ENCODE data around the gene HYDIN. TPM values are rescaled to one million over a fixed set of nuclear protein-coding genes. Genes with fewer than 3 reads are reported as not detected.

Gene HYDIN
- polyA plus RNA-seq, 1 donor from 2014 or later, result 2.2 TPM

DNA sequence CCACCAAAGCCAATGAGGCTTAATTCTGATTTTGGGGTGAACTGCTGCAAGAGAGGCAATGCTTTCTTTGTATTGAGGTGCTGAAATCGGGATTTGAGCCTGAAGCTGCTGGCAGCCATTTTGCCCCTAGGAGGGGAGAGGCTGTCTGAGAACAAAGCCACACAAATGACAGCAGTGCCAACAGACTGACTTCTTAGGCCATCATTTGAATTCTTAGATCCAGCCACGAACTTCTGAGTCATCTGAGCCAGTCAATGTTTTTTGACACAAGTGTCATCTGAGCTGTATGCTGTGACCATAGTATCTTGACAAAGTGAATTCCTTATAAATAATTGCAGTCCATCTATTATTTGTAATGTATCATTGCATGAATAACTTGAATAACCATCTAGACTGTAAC is 29.0 kb downstream of the HYDIN start:
- Histone ChIP-seq H3K27me3 (ENCODE audit: insufficient read depth, low read depth, low read length) (no peaks in the 10 kb centered on the region), H3K9me2 (ENCODE audit: insufficient read depth, low read length) (no peaks in the 10 kb centered on the region), H3K4me3 (ENCODE audit: low read length) (no peak overlapping the region), H2AFZ (ENCODE audit: low read depth, low read length) (no peak overlapping the region), H3K9me3 (ENCODE audit: low read length) (no peaks in the 10 kb centered on the region), H3K79me2 (replicated peaks; ENCODE audit: insufficient read depth, low read length) (no peaks in the 10 kb centered on the region), H3K9ac (ENCODE audit: low read length) (no peak overlapping the region), H3F3A (ENCODE audit: insufficient read depth, low read length, poor library complexity, severe bottlenecking) (no peaks in the 10 kb centered on the region), H4K20me1 (ENCODE audit: insufficient read depth) (no peaks in the 10 kb centered on the region), H3K27ac (ENCODE audit: low read length) (no peak overlapping the region), H3K4me2 (ENCODE audit: low read length) (no peak overlapping the region), H3K36me3 (ENCODE audit: insufficient read depth, low read length) (no peaks in the 10 kb centered on the region)
- TF ChIP-seq, protein P1, sequence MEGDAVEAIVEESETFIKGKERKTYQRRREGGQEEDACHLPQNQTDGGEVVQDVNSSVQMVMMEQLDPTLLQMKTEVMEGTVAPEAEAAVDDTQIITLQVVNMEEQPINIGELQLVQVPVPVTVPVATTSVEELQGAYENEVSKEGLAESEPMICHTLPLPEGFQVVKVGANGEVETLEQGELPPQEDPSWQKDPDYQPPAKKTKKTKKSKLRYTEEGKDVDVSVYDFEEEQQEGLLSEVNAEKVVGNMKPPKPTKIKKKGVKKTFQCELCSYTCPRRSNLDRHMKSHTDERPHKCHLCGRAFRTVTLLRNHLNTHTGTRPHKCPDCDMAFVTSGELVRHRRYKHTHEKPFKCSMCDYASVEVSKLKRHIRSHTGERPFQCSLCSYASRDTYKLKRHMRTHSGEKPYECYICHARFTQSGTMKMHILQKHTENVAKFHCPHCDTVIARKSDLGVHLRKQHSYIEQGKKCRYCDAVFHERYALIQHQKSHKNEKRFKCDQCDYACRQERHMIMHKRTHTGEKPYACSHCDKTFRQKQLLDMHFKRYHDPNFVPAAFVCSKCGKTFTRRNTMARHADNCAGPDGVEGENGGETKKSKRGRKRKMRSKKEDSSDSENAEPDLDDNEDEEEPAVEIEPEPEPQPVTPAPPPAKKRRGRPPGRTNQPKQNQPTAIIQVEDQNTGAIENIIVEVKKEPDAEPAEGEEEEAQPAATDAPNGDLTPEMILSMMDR (IDR thresholded peaks at IDR 0.05; ENCODE audit: poor library complexity, severe bottlenecking), result no peak
- no peak for TF ChIP-seq MXI1 (conservative IDR thresholded peaks at IDR 0.05; ENCODE audit: poor library complexity, severe bottlenecking)
- no peak for TF ChIP-seq EP300 (conservative IDR thresholded peaks at IDR 0.05; ENCODE audit: poor library complexity, severe bottlenecking)
- no peak for TF ChIP-seq SMC3 (conservative IDR thresholded peaks at IDR 0.05; ENCODE audit: poor library complexity)
- TF ChIP-seq, protein P2, sequence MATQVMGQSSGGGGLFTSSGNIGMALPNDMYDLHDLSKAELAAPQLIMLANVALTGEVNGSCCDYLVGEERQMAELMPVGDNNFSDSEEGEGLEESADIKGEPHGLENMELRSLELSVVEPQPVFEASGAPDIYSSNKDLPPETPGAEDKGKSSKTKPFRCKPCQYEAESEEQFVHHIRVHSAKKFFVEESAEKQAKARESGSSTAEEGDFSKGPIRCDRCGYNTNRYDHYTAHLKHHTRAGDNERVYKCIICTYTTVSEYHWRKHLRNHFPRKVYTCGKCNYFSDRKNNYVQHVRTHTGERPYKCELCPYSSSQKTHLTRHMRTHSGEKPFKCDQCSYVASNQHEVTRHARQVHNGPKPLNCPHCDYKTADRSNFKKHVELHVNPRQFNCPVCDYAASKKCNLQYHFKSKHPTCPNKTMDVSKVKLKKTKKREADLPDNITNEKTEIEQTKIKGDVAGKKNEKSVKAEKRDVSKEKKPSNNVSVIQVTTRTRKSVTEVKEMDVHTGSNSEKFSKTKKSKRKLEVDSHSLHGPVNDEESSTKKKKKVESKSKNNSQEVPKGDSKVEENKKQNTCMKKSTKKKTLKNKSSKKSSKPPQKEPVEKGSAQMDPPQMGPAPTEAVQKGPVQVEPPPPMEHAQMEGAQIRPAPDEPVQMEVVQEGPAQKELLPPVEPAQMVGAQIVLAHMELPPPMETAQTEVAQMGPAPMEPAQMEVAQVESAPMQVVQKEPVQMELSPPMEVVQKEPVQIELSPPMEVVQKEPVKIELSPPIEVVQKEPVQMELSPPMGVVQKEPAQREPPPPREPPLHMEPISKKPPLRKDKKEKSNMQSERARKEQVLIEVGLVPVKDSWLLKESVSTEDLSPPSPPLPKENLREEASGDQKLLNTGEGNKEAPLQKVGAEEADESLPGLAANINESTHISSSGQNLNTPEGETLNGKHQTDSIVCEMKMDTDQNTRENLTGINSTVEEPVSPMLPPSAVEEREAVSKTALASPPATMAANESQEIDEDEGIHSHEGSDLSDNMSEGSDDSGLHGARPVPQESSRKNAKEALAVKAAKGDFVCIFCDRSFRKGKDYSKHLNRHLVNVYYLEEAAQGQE (IDR thresholded peaks at IDR 0.05; ENCODE audit: borderline replicate concordance), result no peak
- TF ChIP-seq POLR2AphosphoS5 (IDR thresholded peaks at IDR 0.05), result no peak

DNA sequence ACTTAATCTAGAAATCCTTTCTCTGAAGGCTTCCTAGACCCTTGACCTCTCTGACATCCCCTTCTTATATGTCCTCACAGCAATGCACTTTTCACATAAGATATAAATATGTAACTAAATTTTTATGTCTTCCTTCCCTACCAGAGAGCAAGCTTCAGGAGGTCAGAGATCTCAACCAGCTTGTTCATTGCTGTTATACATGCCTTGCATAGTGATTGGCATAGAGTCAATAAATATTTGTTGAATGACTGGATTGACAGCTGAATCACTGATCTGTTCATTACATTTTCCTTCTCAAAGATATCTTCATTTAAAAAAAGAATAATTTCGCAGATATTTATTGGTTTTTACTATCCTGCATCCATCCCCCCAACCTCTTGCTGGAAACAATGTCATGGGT is 29.5 kb downstream of the HYDIN start:
- TF ChIP-seq, protein P1 (IDR thresholded peaks at IDR 0.05; ENCODE audit: poor library complexity, severe bottlenecking), result no peak
- TF ChIP-seq TAF1 (IDR thresholded peaks at IDR 0.05; ENCODE audit: low read depth), result no peak
- TF ChIP-seq RAD21 (conservative IDR thresholded peaks at IDR 0.05), result no peak
- TF ChIP-seq, protein P2 (IDR thresholded peaks at IDR 0.05; ENCODE audit: borderline replicate concordance), result no peak
- TF ChIP-seq SMC3 (conservative IDR thresholded peaks at IDR 0.05; ENCODE audit: poor library complexity), result no peak
- TF ChIP-seq EP300 (conservative IDR thresholded peaks at IDR 0.05; ENCODE audit: poor library complexity, severe bottlenecking), result no peak
- TF ChIP-seq MXI1 (conservative IDR thresholded peaks at IDR 0.05; ENCODE audit: poor library complexity, severe bottlenecking), result no peak
- TF ChIP-seq EZH2 (IDR thresholded peaks at IDR 0.05; ENCODE audit: borderline replicate concordance, insufficient read depth, low read length, poor library complexity, severe bottlenecking), result no peak
- TF ChIP-seq POLR2AphosphoS5 (IDR thresholded peaks at IDR 0.05), result no peak
- no peaks in the 10 kb centered on the region for H4K20me1 ChIP-seq (ENCODE audit: insufficient read depth)
- no peaks in the 10 kb centered on the region for H3K27me3 ChIP-seq (ENCODE audit: insufficient read depth, low read depth, low read length)
- no peaks in the 10 kb centered on the region for H3K9me2 ChIP-seq (ENCODE audit: insufficient read depth, low read length)
- no peak overlapping the region for H3K9ac ChIP-seq (ENCODE audit: low read length)
- no peaks in the 10 kb centered on the region for H3K79me2 ChIP-seq (replicated peaks; ENCODE audit: insufficient read depth, low read length)
- no peaks in the 10 kb centered on the region for H3K9me3 ChIP-seq (ENCODE audit: low read length)
- no peak overlapping the region for H3K27ac ChIP-seq (ENCODE audit: low read length)
- no peak overlapping the region for H3K4me3 ChIP-seq (ENCODE audit: low read length)
- no peaks in the 10 kb centered on the region for H3F3A ChIP-seq (ENCODE audit: insufficient read depth, low read length, poor library complexity, severe bottlenecking)
- no peak overlapping the region for H3K4me2 ChIP-seq (ENCODE audit: low read length)
- no peaks in the 10 kb centered on the region for H3K36me3 ChIP-seq (ENCODE audit: insufficient read depth, low read length)
- H2AFZ ChIP-seq (ENCODE audit: low read depth, low read length), result no peak overlapping the region
